GM23248 (cell line): ENCODE results near the gene SLC9A6. TPM values are rescaled to one million over a fixed set of nuclear protein-coding genes. Genes with fewer than 3 reads are reported as not detected.

Experiments
- DNase-seq: peaks from one replicate; pipeline ENCODE4 v3.0.0-alpha.2; 2015
- H2AFZ ChIP-seq: fragments of 200-600 bp; sonication (generic); 2 replicates; pipeline ENCODE4 v1.6.1; 2016; ENCODE audit warnings: antibody characterized with exemption
- H3F3A ChIP-seq: fragments of 200-600 bp; sonication (generic); 2 replicates; pipeline ENCODE4 v1.6.1; 2016; ENCODE audit warnings: mild to moderate bottlenecking, antibody characterized with exemption, mixed run types; ENCODE audit not compliant: insufficient read depth
- H3K27ac ChIP-seq: fragments of 200-600 bp; sonication (generic); 2 replicates; pipeline ENCODE4 v1.5.1; 2016; ENCODE audit warnings: mild to moderate bottlenecking
- H3K27me3 ChIP-seq: fragments of 200-600 bp; sonication (generic); replicated peaks from 2 replicates; pipeline ENCODE4 v1.6.1; 2016; ENCODE audit warnings: mild to moderate bottlenecking; ENCODE audit not compliant: insufficient read depth
- H3K36me3 ChIP-seq: fragments of 200-600 bp; sonication (generic); 2 replicates; pipeline ENCODE4 v1.6.1; 2016; ENCODE audit warnings: low read depth, mild to moderate bottlenecking
- H3K4me1 ChIP-seq: fragments of 200-600 bp; sonication (generic); 2 replicates; pipeline ENCODE4 v1.6.1; 2016; ENCODE audit warnings: mild to moderate bottlenecking; ENCODE audit not compliant: insufficient read depth
- H3K4me2 ChIP-seq: fragments of 200-600 bp; sonication (generic); one replicate; pipeline ENCODE4 v1.6.1; 2016; ENCODE audit warnings: mild to moderate bottlenecking; ENCODE audit not compliant: unreplicated experiment
- H3K4me3 ChIP-seq: fragments of 200-600 bp; sonication (generic); 2 replicates; pipeline ENCODE4 v1.5.1; 2016; ENCODE audit warnings: mild to moderate bottlenecking
- H3K79me2 ChIP-seq: fragments of 200-600 bp; sonication (generic); 2 replicates; pipeline ENCODE4 v1.6.1; 2016; ENCODE audit warnings: mild to moderate bottlenecking; ENCODE audit not compliant: insufficient read depth
- H3K9ac ChIP-seq: fragments of 200-600 bp; sonication (generic); 2 replicates; pipeline ENCODE4 v1.6.1; 2016; ENCODE audit warnings: mild to moderate bottlenecking
- H3K9me2 ChIP-seq: fragments of 200-600 bp; sonication (generic); 2 replicates; pipeline ENCODE4 v1.6.1; 2016; ENCODE audit warnings: mixed run types, mild to moderate bottlenecking, moderate library complexity; ENCODE audit not compliant: insufficient read depth
- H3K9me3 ChIP-seq: fragments of 200-600 bp; sonication (generic); one replicate; pipeline ENCODE4 v1.6.1; 2017; ENCODE audit warnings: low read depth
- H4K20me1 ChIP-seq: fragments of 200-600 bp; sonication (generic); 2 replicates; pipeline ENCODE4 v1.6.0; 2016; ENCODE audit not compliant: insufficient read depth
- EZH2 ChIP-seq: fragments of 200-600 bp; sonication (generic); IDR thresholded peaks from 2 replicates; pipeline ENCODE4 v1.6.1; 2018; ENCODE audit warnings: antibody characterized with exemption, mild to moderate bottlenecking; ENCODE audit not compliant: insufficient read depth, poor library complexity, severe bottlenecking
- EZH2phosphoT487 ChIP-seq: fragments of 200-600 bp; sonication (generic); IDR thresholded peaks from 2 replicates; pipeline ENCODE4 v1.6.1; 2018; ENCODE audit warnings: antibody characterized with exemption, moderate library complexity, mild to moderate bottlenecking, low read depth; ENCODE audit not compliant: insufficient read depth
- WGBS, 2 experiments: methylation state at CpG; one replicate each; pipeline ENCODE4 v1.1.6; 2015 to 2017; ENCODE audit warnings: low lambda C conversion rate in 2 of 2, low coverage in 1 of 2; ENCODE audit errors: missing lambda C conversion rate in 2 of 2; 5-methylcytosine and 5-hydroxymethylcytosine counted together
- in situ Hi-C: fragments of 300-500 bp; cut with MboI; formaldehyde crosslinking; loops from 2 replicates; pipeline ENCODE4 v1.15.0; 2020
- polyA plus RNA-seq: library from polyadenylated mRNA; unstranded; fragments of >200 nt; fragmentation: Nextera tagmentation; extraction: Ambion mirVana; gene quantifications from 2 replicates; pipeline ENCODE4 v1.2.1, GENCODE V29; 2016
- total RNA-seq: library from RNA; depleted of rRNA; stranded (reverse); fragments of >200 nt; shearing (Covaris generic); gene quantifications from 2 replicates; pipeline ENCODE4 v1.2.3, GENCODE V29; 2014

Gene SLC9A6
- total and polyA plus RNA-seq, 2 experiments from 2014 or later, result 11.4 to 27.0 TPM

DNA sequence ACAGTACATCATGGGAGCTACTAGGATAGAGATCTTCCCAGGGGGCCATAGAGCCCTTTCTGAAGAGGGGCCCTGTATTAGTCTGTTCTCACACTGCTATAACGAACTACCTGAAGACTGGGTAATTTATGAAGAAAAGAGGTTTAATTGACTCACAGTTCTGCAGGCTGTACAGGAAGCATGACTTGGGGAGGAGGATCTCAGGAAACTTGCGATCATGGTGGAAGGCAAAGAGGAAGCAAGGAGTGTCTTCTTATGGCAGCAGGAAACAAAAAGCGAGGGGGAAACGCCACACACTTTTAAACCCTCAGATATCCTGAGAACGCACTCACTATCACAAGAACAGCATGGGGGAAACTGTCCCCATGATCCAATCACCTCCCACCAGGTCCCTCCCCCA, 4.2 kb upstream of the SLC9A6 start:
- 70 to 80% methylated on average over 5 of the region's 5 CpGs for WGBS, 2 experiments
- Histone ChIP-seq H3K27me3 (no peaks in the 10 kb centered on the region), H4K20me1 (no peaks in the 10 kb centered on the region), H3K4me3 (no peak overlapping the region), H3K9me3 (no peaks in the 10 kb centered on the region), H3F3A (no peaks in the 10 kb centered on the region), H3K36me3 (no peaks in the 10 kb centered on the region), H3K4me2 (no peak overlapping the region), H3K9me2 (no peaks in the 10 kb centered on the region), H3K9ac (no peak overlapping the region), H3K4me1 (peaks cover 5% of the 10 kb centered on the region; the same call in 1 of the 2 replicates), H3K79me2 (no peaks in the 10 kb centered on the region; the same call in 1 of the 2 replicates), H2AFZ (no peak overlapping the region), H3K27ac (no peak overlapping the region)
- in situ Hi-C loops, result no loop called here
- no peak for TF ChIP-seq EZH2
- no peak for DNase-seq

DNA sequence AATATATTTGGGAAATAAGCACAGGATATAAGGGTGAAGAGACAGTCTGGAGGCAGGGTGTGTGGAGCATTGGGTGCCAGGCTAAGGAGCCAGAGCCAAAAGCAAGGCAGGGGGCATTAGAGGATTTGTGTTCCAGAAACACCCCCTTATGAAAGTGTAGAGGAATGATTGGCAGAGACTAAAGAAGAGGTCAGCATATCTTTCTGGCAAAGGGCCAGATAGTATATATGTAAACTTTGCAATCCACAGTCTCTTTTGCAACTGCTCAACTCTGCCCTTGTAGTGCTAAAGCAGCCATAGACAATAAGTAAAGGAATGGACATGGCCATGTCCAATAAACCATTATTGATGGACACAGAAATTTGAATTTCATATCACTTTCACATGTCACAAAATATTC, 3.6 kb upstream of the SLC9A6 start:
- Histone ChIP-seq H3K4me2 (no peak overlapping the region), H3K79me2 (no peaks in the 10 kb centered on the region; the same call in 1 of the 2 replicates), H3F3A (no peaks in the 10 kb centered on the region), H4K20me1 (no peaks in the 10 kb centered on the region), H3K27me3 (no peaks in the 10 kb centered on the region), H3K4me1 (peaks cover 7% of the 10 kb centered on the region; the same call in 1 of the 2 replicates), H3K4me3 (no peak overlapping the region), H3K9me2 (no peaks in the 10 kb centered on the region), H3K36me3 (no peaks in the 10 kb centered on the region), H3K27ac (no peak overlapping the region), H2AFZ (no peak overlapping the region), H3K9ac (no peak overlapping the region), H3K9me3 (no peaks in the 10 kb centered on the region)
- in situ Hi-C loops, result no loop called here
- no peak for DNase-seq
- TF ChIP-seq EZH2phosphoT487, result no peak
- TF ChIP-seq EZH2, result no peak

DNA sequence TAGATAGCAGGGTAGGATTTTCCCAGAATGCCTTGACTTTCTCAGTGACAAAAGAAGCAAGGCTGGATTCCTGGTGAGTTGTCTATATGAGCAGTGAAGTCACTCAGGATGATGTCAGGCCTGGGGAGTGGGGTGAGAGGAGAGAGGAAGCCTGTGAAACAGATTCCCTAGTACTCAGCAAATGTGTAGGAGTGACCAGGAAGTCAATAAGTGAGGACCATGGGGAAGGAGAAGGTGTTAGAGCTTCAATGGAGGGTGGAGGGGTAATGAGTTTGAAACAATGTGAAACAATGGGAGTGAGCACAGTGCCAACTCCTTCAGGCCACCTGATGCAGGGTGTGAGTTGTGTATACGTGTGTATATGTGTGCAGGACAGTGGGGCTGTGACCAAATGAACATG, 2.4 kb upstream of the SLC9A6 start:
- no peaks in the 10 kb centered on the region for H3K27me3 ChIP-seq
- H3F3A ChIP-seq, result no peaks in the 10 kb centered on the region
- 100% methylated on average over 1 of the region's 1 CpG for WGBS, 2 experiments
- no peak overlapping the region for H3K27ac ChIP-seq
- DNase-seq, result peak; percentile 27
- H4K20me1 ChIP-seq, result no peaks in the 10 kb centered on the region
- peaks cover 13% of the 10 kb centered on the region; the same call in 1 of the 2 replicates for H3K4me1 ChIP-seq
- H3K79me2 ChIP-seq, result no peaks in the 10 kb centered on the region; the same call in 1 of the 2 replicates
- no peak overlapping the region for H3K4me2 ChIP-seq
- H3K9ac ChIP-seq, result no peak overlapping the region
- no peaks in the 10 kb centered on the region for H3K36me3 ChIP-seq
- in situ Hi-C loops, result no loop called here
- H3K4me3 ChIP-seq, result no peak overlapping the region
- TF ChIP-seq EZH2 (no peak), EZH2phosphoT487 (no peak)
- no peak overlapping the region for H2AFZ ChIP-seq
- no peaks in the 10 kb centered on the region for H3K9me2 ChIP-seq
- H3K9me3 ChIP-seq, result no peaks in the 10 kb centered on the region

DNA sequence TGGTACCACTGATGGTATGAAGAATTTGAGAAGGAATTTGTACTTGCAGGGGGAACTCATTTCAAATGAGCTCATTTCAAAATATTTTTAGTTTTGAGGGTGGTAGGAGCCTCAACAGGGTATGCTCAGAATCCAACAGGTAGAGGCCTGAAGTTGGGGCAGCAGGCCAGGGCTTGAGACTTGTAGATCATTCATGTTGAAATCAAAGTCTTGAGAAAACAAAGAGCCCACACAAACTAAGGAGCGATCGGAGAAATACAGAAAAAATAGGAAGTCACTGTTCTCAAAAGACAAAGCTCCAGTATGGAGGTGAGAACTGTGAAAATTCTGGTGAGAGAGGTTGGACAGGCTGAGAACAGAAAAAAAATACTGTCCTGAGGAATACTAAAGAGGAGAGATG, 979 bp upstream of the SLC9A6 start:
- 55 to 69% methylated on average over 2 of the region's 2 CpGs for WGBS, 2 experiments
- Histone ChIP-seq H3K36me3 (no peaks in the 10 kb centered on the region), H3K9me3 (no peaks in the 10 kb centered on the region), H3K9ac (peak overlapping the region; percentile 83), H3K27ac (peak overlapping the region; percentile 34; the same call in 1 of the 2 replicates), H3K27me3 (no peaks in the 10 kb centered on the region), H4K20me1 (no peaks in the 10 kb centered on the region), H3K4me3 (peak overlapping the region; percentile 83), H3K4me2 (peak overlapping the region; percentile 86), H3K79me2 (no peaks in the 10 kb centered on the region; the same call in 1 of the 2 replicates), H3K4me1 (peaks cover 13% of the 10 kb centered on the region; the same call in 1 of the 2 replicates), H3K9me2 (no peaks in the 10 kb centered on the region), H2AFZ (peak overlapping the region; percentile 96), H3F3A (no peaks in the 10 kb centered on the region)
- DNase-seq, result no peak
- no peak for TF ChIP-seq EZH2
- TF ChIP-seq EZH2phosphoT487, result no peak
- in situ Hi-C loops, result no loop called here

DNA sequence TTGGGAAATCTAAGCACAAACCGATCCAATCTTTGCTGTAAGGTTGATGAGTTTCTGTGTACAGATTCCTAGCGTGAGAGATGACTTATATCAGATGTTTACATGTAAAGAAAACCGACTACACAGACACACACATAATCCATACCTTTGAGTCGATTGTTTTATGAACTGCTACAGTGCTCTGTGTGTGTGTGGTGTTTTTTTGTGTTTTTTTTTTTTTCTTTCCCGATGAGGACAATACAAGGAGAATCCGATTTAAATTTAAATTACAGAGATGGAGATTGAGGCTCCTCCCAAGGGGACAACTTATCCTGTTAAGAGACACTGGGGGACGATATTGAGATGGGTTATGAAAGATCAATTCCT, 461 bp upstream of the SLC9A6 start:
- Histone ChIP-seq H3K9ac (peak overlapping the region; percentile 83), H3K36me3 (no peaks in the 10 kb centered on the region), H3F3A (no peaks in the 10 kb centered on the region), H2AFZ (peak overlapping the region; percentile 96), H3K4me1 (peaks cover 13% of the 10 kb centered on the region; the same call in 1 of the 2 replicates), H4K20me1 (no peaks in the 10 kb centered on the region), H3K79me2 (no peaks in the 10 kb centered on the region; the same call in 1 of the 2 replicates), H3K4me2 (peak overlapping the region; percentile 86), H3K4me3 (peak overlapping the region; percentile 83), H3K27me3 (no peaks in the 10 kb centered on the region), H3K9me3 (no peaks in the 10 kb centered on the region), H3K9me2 (no peaks in the 10 kb centered on the region), H3K27ac (peak overlapping the region; percentile 34)
- TF ChIP-seq EZH2phosphoT487, result no peak
- in situ Hi-C loops, result no loop called here
- WGBS, 2 experiments, result 1 to 5% methylated on average over 7 of the region's 7 CpGs
- DNase-seq, result peak; percentile 39
